Measurements from ENCODE around the gene ZNF260. TPM values are rescaled to one million over a fixed set of nuclear protein-coding genes. Genes with fewer than 3 reads are reported as not detected.

ZNF260 gene
- total and polyA plus RNA-seq, 2 of the 13 experiments (the other 11 are each of a cell fraction or from before 2014, with no cell fraction given) = 2.8 to 10.5 TPM

DNA sequence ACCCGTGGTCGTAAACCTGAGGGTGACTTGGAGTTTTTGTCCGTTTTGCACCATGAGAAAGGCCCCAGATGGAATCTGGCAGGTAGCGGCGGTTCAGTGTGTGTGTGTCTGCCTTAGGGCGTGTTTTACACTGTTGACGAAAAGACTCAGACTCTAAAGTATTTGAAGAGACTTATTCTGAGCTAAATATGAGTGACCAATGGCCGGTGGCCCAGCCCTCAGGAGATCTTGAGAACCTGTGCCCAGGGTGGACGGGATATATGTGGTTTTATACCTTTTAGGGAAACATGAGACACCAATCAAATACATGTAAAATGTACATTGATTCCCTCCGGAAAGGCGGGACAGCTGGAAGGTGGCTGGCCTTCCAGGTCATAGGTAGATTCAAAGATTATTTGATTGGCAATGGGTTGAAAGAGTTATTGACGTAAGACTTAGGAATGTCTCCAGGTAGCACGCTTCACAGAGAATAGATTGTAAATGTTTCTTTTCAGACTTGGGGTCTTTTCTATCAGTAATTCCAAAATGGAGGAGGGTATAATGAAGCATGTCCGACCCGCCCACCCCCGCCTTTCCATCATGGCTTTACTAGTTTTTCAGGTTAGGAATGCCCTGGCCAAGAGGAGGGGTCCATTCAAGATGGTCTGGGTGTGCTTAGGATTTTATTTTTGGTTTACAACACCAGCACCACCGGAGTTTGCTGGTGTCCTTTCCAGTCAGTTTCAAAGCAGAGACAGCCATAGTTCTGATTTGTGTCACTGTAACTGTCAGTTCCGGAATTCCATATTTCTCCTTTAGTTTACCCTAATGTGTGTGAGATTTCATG, 46.0 kb upstream of the ZNF260 start:
- Histone ChIP-seq H3K79me2 (ENCODE audit: insufficient read depth, low read length) (peaks cover 23% of the 10 kb centered on the region), H3K4me2 (ENCODE audit: low read depth, low read length) (peak overlapping the region; percentile 72), H2AFZ (ENCODE audit: low read length) (no peak overlapping the region), H3K4me1 (ENCODE audit: insufficient read depth, low read length) (peaks cover 20% of the 10 kb centered on the region), H3K27me3 (ENCODE audit: control insufficient read depth in 1 of 2, insufficient read depth in 2 of 2, low read length in 2 of 2) (no peaks in the 10 kb centered on the region; a peak in 1 of 5 replicates), H3K9ac (ENCODE audit: insufficient read depth, low read depth, low read length) (peak overlapping the region; percentile 81), H3K27ac (ENCODE audit: extremely low read length, insufficient read depth, low read length) (peak overlapping the region; percentile 78), H3K9me3 (ENCODE audit: low read length) (no peaks in the 10 kb centered on the region), H3K4me3 (replicated peaks in 1 of 3; ENCODE audit: insufficient read depth in 1 of 3, low read depth in 2 of 3, low read length in 3 of 3) (peak overlapping the region; percentile 67 to 91 (median 77)), H3K36me3 (replicated peaks in 1 of 2; ENCODE audit: control insufficient read depth in 1 of 2, insufficient read depth in 2 of 2, low read length in 2 of 2) (peaks cover 5 to 13% of the 10 kb centered on the region in 2 experiments; a peak in 3 of 5 replicates), H4K20me1 (ENCODE audit: insufficient read depth, low read length) (no peaks in the 10 kb centered on the region)
- ATAC-seq (peak; percentile 49), FAIRE-seq (no peak), DNase-seq (ENCODE audit: low spot score) (peak; percentile 13)
- in situ Hi-C loops (cut with HindIII; ENCODE audit: extremely low pct_ligation_motif_present, low pct_unique_long_range_greater_than_20kb) = no loop called here
- ChIA-PET POLR2A (interaction anchor here (0.9 to 2.0 kb wide), 4 partner anchors 20 to 277 kb away, joined by 3 to 41 read pairs (median 16); partner anchors contain the start of genes ZNF260, ZNF345 and ZNF382), CTCF (ENCODE audit: low intra/inter-chr PET ratio, low total read pairs) (no interaction called here)
- BruUV-seq (replicated peaks) = TSS peak; percentile 63
- intact Hi-C loops (cut with micrococcal nuclease; ENCODE audit: unreplicated experiment) = loop anchor here (1.0 to 5.0 kb wide), 5 partner anchors 31 to 263 kb away; partner anchors contain the start of genes ZNF260, ZNF382, ZNF567 and ZNF790
- 15% methylated on average over 18 of the region's 18 CpGs for WGBS (ENCODE audit: low lambda C conversion rate)
- TF ChIP-seq, protein P1, sequence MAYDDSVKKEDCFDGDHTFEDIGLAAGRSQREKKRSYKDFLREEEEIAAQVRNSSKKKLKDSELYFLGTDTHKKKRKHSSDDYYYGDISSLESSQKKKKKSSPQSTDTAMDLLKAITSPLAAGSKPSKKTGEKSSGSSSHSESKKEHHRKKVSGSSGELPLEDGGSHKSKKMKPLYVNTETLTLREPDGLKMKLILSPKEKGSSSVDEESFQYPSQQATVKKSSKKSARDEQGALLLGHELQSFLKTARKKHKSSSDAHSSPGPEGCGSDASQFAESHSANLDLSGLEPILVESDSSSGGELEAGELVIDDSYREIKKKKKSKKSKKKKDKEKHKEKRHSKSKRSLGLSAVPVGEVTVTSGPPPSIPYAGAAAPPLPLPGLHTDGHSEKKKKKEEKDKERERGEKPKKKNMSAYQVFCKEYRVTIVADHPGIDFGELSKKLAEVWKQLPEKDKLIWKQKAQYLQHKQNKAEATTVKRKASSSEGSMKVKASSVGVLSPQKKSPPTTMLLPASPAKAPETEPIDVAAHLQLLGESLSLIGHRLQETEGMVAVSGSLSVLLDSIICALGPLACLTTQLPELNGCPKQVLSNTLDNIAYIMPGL (CRISPR knock-in tag; IDR thresholded peaks at IDR 0.05; ENCODE audit: borderline replicate concordance in 1 of 2, low read depth in 1 of 2) = no peak; a peak in 1 of 4 replicates
- TF ChIP-seq AGO2 (optimal IDR thresholded peaks at IDR 0.05; ENCODE audit: low read depth, low read length) (no peak), KMT2A (CRISPR knock-in tag; IDR thresholded peaks at IDR 0.05) (no peak), ZNF333 (CRISPR knock-in tag; IDR thresholded peaks at IDR 0.05; ENCODE audit: borderline replicate concordance) (no peak), KLF13 (CRISPR knock-in tag; IDR thresholded peaks at IDR 0.05) (no peak), ZNF160 (CRISPR knock-in tag; IDR thresholded peaks at IDR 0.05) (no peak), RFXAP (CRISPR knock-in tag; IDR thresholded peaks at IDR 0.05; ENCODE audit: borderline replicate concordance) (0 out of 2 replicates have a peak, but pooled peaks have one; percentile 4), ZNF501 (CRISPR knock-in tag; IDR thresholded peaks at IDR 0.05) (no peak), TBP (CRISPR knock-in tag; IDR thresholded peaks at IDR 0.05) (no peak), ZNF260 (CRISPR knock-in tag; IDR thresholded peaks at IDR 0.05; ENCODE audit: borderline replicate concordance, low read depth) (no peak; the same call in 1 of the 2 replicates)
- TF ChIP-seq, protein P2, sequence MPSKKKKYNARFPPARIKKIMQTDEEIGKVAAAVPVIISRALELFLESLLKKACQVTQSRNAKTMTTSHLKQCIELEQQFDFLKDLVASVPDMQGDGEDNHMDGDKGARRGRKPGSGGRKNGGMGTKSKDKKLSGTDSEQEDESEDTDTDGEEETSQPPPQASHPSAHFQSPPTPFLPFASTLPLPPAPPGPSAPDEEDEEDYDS (CRISPR knock-in tag; IDR thresholded peaks at IDR 0.05) = 0 out of 2 replicates have a peak, but pooled peaks have one; percentile 21
- TF ChIP-seq, protein P3, sequence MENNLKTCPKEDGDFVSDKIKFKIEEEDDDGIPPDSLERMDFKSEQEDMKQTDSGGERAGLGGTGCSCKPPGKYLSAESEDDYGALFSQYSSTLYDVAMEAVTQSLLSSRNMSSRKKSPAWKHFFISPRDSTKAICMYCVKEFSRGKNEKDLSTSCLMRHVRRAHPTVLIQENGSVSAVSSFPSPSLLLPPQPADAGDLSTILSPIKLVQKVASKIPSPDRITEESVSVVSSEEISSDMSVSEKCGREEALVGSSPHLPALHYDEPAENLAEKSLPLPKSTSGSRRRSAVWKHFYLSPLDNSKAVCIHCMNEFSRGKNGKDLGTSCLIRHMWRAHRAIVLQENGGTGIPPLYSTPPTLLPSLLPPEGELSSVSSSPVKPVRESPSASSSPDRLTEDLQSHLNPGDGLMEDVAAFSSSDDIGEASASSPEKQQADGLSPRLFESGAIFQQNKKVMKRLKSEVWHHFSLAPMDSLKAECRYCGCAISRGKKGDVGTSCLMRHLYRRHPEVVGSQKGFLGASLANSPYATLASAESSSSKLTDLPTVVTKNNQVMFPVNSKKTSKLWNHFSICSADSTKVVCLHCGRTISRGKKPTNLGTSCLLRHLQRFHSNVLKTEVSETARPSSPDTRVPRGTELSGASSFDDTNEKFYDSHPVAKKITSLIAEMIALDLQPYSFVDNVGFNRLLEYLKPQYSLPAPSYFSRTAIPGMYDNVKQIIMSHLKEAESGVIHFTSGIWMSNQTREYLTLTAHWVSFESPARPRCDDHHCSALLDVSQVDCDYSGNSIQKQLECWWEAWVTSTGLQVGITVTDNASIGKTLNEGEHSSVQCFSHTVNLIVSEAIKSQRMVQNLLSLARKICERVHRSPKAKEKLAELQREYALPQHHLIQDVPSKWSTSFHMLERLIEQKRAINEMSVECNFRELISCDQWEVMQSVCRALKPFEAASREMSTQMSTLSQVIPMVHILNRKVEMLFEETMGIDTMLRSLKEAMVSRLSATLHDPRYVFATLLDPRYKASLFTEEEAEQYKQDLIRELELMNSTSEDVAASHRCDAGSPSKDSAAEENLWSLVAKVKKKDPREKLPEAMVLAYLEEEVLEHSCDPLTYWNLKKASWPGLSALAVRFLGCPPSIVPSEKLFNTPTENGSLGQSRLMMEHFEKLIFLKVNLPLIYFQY (CRISPR knock-in tag; IDR thresholded peaks at IDR 0.05; ENCODE audit: borderline replicate concordance) = no peak

Measured in HepG2 (cell line).